Adrenal gland (tissue), 5 donors: Measurements from ENCODE around the gene IMPDH2.

Source experiments
- POLR2A ChIP-seq, 2 donors: fragments of 450-650 bp; IDR thresholded peaks; one replicate each; pipeline ENCODE4 v1.6.1; 2017; ENCODE audit warnings: antibody characterized with exemption in 2 of 2, mild to moderate bottlenecking in 2 of 2, moderate library complexity in 1 of 2
- TF ChIP-seq, protein P1 (sequence below), 6 experiments: fragments of 450-650 bp in 4 of 6; fragments of 200-600 bp in 2 of 6; sonication (generic) in 1 of 6; IDR thresholded peaks; 1 replicate in 5 of 6; 2 replicates in 1 of 6; pipeline versions ENCODE4 v1.5.1 to v1.8.0; 2016 to 2021; ENCODE audit warnings: antibody characterized with exemption in 6 of 6, mild to moderate bottlenecking in 2 of 6, moderate library complexity in 1 of 6
- donor health status: DM: no; HTN: no; CAD: no.

DNA sequence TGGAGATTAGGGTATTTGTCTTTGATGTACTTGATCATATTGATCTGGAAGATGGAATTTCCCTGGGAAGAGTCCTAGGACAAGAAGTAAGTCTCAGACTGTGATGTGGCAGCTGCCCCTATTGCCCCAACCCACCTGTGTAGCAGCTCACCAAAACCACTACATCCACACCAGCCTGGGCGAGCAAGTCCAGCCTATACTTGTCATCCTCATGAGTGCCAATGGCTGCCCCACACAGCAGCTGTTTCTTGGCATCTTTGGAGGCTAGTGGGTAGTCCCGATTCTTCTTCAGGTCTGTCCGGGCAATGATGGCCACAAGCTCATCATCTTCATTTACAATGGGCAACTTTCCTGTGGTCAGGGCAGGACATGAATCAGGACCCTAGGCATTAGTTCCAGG lies 2.7 kb downstream of the IMPDH2 start:
- TF ChIP-seq, protein P1, sequence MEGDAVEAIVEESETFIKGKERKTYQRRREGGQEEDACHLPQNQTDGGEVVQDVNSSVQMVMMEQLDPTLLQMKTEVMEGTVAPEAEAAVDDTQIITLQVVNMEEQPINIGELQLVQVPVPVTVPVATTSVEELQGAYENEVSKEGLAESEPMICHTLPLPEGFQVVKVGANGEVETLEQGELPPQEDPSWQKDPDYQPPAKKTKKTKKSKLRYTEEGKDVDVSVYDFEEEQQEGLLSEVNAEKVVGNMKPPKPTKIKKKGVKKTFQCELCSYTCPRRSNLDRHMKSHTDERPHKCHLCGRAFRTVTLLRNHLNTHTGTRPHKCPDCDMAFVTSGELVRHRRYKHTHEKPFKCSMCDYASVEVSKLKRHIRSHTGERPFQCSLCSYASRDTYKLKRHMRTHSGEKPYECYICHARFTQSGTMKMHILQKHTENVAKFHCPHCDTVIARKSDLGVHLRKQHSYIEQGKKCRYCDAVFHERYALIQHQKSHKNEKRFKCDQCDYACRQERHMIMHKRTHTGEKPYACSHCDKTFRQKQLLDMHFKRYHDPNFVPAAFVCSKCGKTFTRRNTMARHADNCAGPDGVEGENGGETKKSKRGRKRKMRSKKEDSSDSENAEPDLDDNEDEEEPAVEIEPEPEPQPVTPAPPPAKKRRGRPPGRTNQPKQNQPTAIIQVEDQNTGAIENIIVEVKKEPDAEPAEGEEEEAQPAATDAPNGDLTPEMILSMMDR (IDR thresholded peaks at IDR 0.05) = no peak
- TF ChIP-seq POLR2A (IDR thresholded peaks at IDR 0.05) = no peak
